Thymus (tissue), 11 donors: Measurements from ENCODE around the gene CTNND2. TPM values are rescaled to one million over a fixed set of nuclear protein-coding genes. Genes with fewer than 3 reads are reported as not detected.

Source experiments
- DNase-seq, 9 donors: peaks; one replicate each; pipeline ENCODE4 v3.0.0-alpha.2; 2013; ENCODE audit warnings: low spot score in 9 of 9, low read depth in 6 of 9, missing footprints in 1 of 9
- H3K27ac ChIP-seq, 2 donors: one replicate each; pipeline ENCODE4 v1.5.1; 2013; ENCODE audit warnings: control low read depth in 1 of 2, low read depth in 1 of 2, low read length in 1 of 2, mild to moderate bottlenecking in 1 of 2, moderate library complexity in 1 of 2
- H3K27me3 ChIP-seq, 2 donors: one replicate each; pipeline ENCODE4 v1.5.1; 2013; ENCODE audit warnings: low read length in 1 of 2; ENCODE audit not compliant: control insufficient read depth in 2 of 2, insufficient read depth in 1 of 2
- H3K36me3 ChIP-seq, 2 donors: one replicate each; pipeline ENCODE4 v1.5.1; 2013; ENCODE audit warnings: low read length in 1 of 2, mild to moderate bottlenecking in 1 of 2, moderate library complexity in 1 of 2; ENCODE audit not compliant: control insufficient read depth in 2 of 2, insufficient read depth in 2 of 2
- H3K4me1 ChIP-seq, 2 donors: one replicate each; pipeline ENCODE4 v1.5.1; 2013; ENCODE audit warnings: low read length in 2 of 2; ENCODE audit not compliant: control insufficient read depth in 2 of 2, insufficient read depth in 2 of 2
- H3K4me3 ChIP-seq, 2 donors: one replicate each; pipeline ENCODE4 v1.5.1; 2013; ENCODE audit warnings: low read length in 2 of 2, control low read depth in 1 of 2, mild to moderate bottlenecking in 1 of 2
- H3K9me3 ChIP-seq, 2 donors: one replicate each; pipeline ENCODE4 v1.5.1; 2013; ENCODE audit warnings: low read length in 1 of 2, mild to moderate bottlenecking in 1 of 2; ENCODE audit not compliant: control insufficient read depth in 2 of 2, insufficient read depth in 1 of 2
- WGBS: extraction: QIAGEN DNeasy Blood & Tissue Kit; methylation state at CpG from one replicate; pipeline ENCODE4 v1.1.7; 2013; 5-methylcytosine and 5-hydroxymethylcytosine counted together
- polyA plus RNA-seq: library from polyadenylated mRNA; stranded (reverse); fragments of 200-250 nt; gene quantifications from one replicate; pipeline ENCODE4 v1.2.3, GENCODE V29; 2013
- total RNA-seq: library from RNA; stranded (reverse); fragments of 120-200 nt; gene quantifications from one replicate; pipeline ENCODE4 v1.2.4, GENCODE V29; 2013
- donor health status: healthy.

The CTNND2 gene
- total and polyA plus RNA-seq, 2 donors = 0.41 to 0.42 TPM

DNA sequence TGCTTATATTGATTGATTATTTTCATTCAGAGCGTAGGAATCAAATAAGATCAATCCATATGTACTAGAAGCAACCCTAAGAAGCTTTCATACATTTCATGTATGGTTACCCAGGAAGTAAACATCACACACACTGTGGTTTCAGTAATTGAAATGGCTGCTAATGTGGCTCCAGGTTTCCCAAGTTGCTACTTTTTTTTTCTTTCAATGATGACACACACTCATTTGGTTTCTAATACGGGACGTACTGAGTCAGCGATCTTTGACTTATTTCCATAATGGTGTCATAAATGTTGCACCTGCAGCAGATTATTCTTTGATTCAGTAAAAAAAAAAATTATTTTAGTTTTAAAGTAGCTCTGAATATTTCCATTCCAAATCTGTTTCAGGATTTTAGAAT is 248.6 kb downstream of the CTNND2 start:
- H3K9me3 ChIP-seq = no peaks in the 10 kb centered on the region
- 93% methylated on average over 4 of the region's 4 CpGs for WGBS
- DNase-seq = no peak
- no peaks in the 10 kb centered on the region for H3K27me3 ChIP-seq
- H3K4me1 ChIP-seq = no peaks in the 10 kb centered on the region
- H3K36me3 ChIP-seq = no peaks in the 10 kb centered on the region
- no peak overlapping the region for H3K4me3 ChIP-seq
- no peak overlapping the region for H3K27ac ChIP-seq

DNA sequence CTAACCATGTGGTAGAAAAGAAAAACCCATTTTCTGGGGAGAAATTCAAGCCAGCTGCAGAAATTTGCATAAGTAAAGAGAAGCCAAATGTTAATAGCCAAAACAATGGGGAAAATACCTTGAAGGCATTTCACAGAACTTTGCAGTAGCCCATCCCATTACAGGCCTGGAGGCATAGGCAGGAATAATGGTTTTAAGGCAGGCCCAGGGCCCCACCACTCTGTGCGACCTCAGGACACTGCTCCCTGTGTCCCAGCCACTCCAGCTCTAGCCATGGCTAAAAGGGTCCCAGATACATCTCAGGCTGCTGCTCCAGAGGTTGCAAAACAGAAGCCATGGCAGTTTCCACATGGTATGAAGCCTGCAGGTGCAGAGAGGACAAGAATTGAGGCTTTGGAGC is 253.3 kb downstream of the CTNND2 start:
- no peak for DNase-seq
- no peak overlapping the region for H3K4me3 ChIP-seq
- WGBS = 92% methylated on average over 1 of the region's 1 CpG
- no peaks in the 10 kb centered on the region for H3K9me3 ChIP-seq
- H3K27me3 ChIP-seq = no peaks in the 10 kb centered on the region
- no peak overlapping the region for H3K27ac ChIP-seq
- no peaks in the 10 kb centered on the region for H3K36me3 ChIP-seq
- no peaks in the 10 kb centered on the region for H3K4me1 ChIP-seq

DNA sequence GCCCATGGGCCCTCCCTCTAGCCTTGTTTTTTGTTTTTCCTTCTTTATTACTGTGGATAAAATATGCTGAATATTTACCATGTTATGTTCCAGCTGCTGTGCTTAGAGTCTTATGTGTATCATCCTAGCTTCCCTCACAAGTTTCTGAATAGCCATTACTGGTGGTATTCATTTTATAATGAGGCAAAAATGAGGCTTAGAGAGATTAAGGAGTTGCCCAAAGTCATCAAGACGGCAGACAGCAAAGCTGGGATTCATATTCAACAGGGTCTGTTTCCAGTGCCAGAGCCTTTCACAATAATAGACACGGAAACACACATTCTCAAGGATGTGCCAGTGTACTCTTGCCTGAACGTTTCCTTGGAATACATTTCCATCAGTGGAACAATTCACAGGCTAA is 258.1 kb downstream of the CTNND2 start:
- H3K9me3 ChIP-seq = no peaks in the 10 kb centered on the region
- no peaks in the 10 kb centered on the region for H3K36me3 ChIP-seq
- no peak for DNase-seq
- H3K4me3 ChIP-seq = no peak overlapping the region
- no peak overlapping the region for H3K27ac ChIP-seq
- WGBS = 88% methylated on average over 3 of the region's 3 CpGs
- H3K4me1 ChIP-seq = no peaks in the 10 kb centered on the region
- H3K27me3 ChIP-seq = no peaks in the 10 kb centered on the region

DNA sequence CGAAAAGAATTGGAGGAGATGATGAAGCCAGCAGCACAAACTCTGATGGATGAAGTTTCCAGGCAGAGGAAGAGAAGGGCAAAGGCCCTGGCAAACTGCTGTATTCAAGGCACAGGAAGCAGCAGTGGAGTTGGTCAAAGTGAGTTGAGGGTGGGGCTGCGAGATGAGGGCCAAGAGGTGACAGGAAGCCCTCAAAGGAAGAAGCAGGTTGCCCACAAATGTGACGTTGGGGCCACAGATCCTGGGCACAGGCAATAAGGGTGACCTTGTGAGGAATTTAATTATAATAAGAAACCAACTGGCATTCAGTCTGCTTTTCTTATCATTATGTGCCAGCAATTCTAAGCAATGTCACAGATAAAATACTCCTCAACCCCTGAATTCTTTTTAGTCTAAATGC is 261.8 kb downstream of the CTNND2 start:
- DNase-seq = no peak
- no peaks in the 10 kb centered on the region for H3K36me3 ChIP-seq
- no peaks in the 10 kb centered on the region for H3K9me3 ChIP-seq
- 21% methylated on average over 3 of the region's 3 CpGs for WGBS
- H3K4me3 ChIP-seq = no peak overlapping the region
- H3K27ac ChIP-seq = no peak overlapping the region
- no peaks in the 10 kb centered on the region for H3K4me1 ChIP-seq
- H3K27me3 ChIP-seq = no peaks in the 10 kb centered on the region

DNA sequence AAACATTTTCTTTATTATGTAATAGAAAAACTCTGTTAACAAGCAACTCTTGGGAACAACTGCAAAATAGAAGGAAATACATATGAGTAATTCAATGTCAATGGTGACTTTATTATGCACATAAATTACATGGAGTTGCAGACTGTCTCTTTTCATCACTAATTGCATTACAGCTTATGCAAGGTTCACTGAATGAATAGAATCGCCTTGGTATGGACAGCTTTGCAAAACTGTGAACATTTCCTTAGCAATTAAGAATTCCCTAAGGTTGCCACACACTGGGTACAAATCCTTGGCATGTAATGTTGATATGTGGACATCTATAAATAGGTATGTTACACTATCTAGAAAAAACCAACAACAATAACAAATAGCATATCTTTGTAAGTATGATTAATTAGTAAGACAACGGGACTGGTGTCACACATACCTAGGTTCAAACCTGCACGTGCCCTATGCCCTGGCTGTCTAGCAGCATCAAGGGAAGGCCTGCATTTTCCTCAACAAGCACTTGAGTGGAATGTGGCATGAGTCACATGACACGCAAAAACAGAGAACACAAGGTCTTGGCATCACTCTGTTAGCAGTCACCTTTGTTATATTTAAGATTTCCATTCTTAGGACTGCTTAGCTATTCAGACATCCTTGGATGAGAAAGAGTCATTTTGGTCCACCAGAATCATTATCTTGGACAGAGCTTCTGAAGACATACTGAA is 263.9 kb downstream of the CTNND2 start:
- Histone ChIP-seq H3K9me3 (no peaks in the 10 kb centered on the region), H3K36me3 (no peaks in the 10 kb centered on the region), H3K27ac (no peak overlapping the region), H3K4me1 (no peaks in the 10 kb centered on the region), H3K27me3 (no peaks in the 10 kb centered on the region), H3K4me3 (no peak overlapping the region)
- DNase-seq = no peak
- WGBS = 94% methylated on average over 4 of the region's 4 CpGs

DNA sequence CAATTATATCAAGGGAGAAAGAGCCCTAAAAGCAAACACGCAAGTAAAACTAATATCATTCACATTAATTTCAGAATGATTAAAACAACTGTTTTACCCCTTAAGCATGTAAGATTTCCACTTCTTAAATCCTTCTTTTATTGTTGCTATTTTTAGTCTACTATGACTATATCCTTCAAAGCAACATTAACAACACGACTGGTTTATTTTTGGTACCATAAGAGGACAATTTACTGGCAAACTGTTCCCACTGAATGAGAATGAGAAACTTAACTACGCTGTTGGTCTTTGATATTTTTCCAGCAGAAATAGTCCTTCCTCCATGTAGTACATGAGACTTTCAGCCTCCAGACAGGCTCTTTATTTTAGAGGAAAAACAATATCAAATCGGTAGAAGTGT is 281.5 kb downstream of the CTNND2 start:
- Histone ChIP-seq H3K4me1 (no peaks in the 10 kb centered on the region), H3K36me3 (no peaks in the 10 kb centered on the region), H3K9me3 (no peaks in the 10 kb centered on the region), H3K27ac (no peak overlapping the region), H3K4me3 (no peak overlapping the region), H3K27me3 (no peaks in the 10 kb centered on the region)
- no peak for DNase-seq
- WGBS = 95% methylated on average over 4 of the region's 4 CpGs

DNA sequence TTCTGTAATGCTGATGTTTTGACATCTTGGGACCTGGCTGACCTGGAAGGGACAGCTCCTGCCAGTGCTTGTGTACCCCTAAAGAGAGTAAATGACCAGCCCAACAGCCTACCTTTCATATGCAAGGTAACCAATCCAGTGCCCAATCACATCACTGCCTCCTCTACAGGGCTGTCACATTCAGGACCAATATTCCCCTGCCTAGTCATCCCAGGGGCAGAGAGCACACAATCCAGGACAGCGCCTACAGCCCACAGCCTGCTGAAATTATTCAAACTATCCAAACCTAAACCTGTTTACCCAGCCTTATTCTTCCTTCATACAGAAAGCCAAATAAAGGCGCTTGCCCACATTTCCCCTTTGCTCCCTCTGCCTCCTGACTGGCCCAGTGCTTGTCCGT is 284.1 kb downstream of the CTNND2 start:
- Histone ChIP-seq H3K4me3 (no peak overlapping the region), H3K27ac (no peak overlapping the region), H3K27me3 (no peaks in the 10 kb centered on the region), H3K4me1 (no peaks in the 10 kb centered on the region), H3K36me3 (no peaks in the 10 kb centered on the region), H3K9me3 (no peaks in the 10 kb centered on the region)
- WGBS = 95% methylated on average over 3 of the region's 3 CpGs
- no peak for DNase-seq

DNA sequence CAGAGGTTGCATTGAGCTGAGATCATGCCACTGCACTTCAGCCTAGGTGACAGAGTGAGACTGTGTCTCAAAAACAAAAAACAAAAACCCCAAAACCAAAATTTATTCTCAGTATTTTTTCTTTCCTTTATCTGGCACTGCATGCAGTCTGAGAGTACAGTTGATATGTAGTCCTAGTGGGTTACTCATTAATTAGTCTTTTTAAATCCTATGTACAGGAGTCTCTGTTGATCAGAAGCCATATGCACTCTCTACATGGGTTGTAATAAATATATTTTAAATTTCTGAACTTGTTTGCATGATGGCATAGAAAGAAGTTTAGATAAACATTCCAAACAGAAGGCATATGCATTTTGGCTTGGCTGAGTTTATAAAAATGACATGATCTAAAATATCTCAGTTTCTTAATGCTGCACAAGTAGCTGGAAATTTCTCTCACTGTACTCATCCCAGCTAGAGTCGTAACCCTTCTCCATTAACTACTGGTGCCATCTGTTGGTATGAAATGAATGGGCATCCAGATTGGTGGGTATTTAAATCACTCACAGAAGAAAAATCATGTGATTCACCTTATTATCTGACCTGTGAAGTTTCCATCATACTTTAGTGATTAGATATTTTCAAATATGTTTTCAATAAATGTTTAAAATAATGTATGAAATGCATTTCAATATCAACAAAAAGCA is 284.8 kb downstream of the CTNND2 start:
- Histone ChIP-seq H3K4me3 (no peak overlapping the region), H3K27me3 (no peaks in the 10 kb centered on the region), H3K4me1 (no peaks in the 10 kb centered on the region), H3K36me3 (no peaks in the 10 kb centered on the region), H3K27ac (no peak overlapping the region), H3K9me3 (no peaks in the 10 kb centered on the region)
- peak in 1 of 9 donors; percentile 2 for DNase-seq
- 35% methylated on average over 1 of the region's 1 CpG for WGBS

DNA sequence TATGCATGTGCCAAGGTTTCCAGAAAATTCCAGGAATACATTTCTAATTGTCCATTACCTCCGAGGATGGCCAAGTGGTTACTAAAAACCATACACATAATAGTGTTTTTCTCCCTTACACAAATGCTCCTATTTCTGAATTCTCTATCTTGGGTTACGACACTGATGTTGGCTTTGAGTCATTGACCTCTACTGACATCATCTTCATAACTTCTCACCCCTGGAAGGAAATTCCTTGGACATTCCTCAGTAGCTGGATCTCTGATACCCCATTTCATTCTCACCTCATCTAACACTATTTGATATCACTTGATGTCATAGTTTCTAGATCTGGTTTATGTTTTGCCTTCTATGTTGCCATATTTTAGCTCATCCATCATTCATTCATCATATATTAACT is 287.2 kb downstream of the CTNND2 start:
- Histone ChIP-seq H3K27ac (no peak overlapping the region), H3K4me1 (no peaks in the 10 kb centered on the region), H3K4me3 (no peak overlapping the region), H3K9me3 (no peaks in the 10 kb centered on the region), H3K36me3 (no peaks in the 10 kb centered on the region), H3K27me3 (no peaks in the 10 kb centered on the region)
- no peak for DNase-seq
- 92% methylated on average over 2 of the region's 2 CpGs for WGBS
